Activated T-helper 1 cell treated with anti-CD3 and anti-CD28 coated beads, Interleukin-12 subunit alpha, Interleukin-12 subunit beta, Interleukin-2, Interleukin-4 antibody, amounts not matched to agents 30 ng/mL and 10 ng/mL and 1 ng/mL, durations not matched to agents 14 hours and 24 hours and 36 hours (primary cell): ENCODE data around the gene MUTYH. TPM values are rescaled to one million over a fixed set of nuclear protein-coding genes. Genes with fewer than 3 reads are reported as not detected.

Experiments used
- total RNA-seq: library from RNA; stranded (reverse); gene quantifications from 2 replicates; pipeline ENCODE4 v1.2.3, GENCODE V29; 2022

The MUTYH gene
- total RNA-seq, 1 donor from 2014 or later = 53.4 TPM

Other genes with a start within 250 kb of the MUTYH start
- 0.10 and 0.15 TPM in 2 replicates for gene ZSWIM5, start 133.8 kb downstream of the MUTYH start, total RNA-seq
- gene HPDL, start 13.5 kb downstream of the MUTYH start, total RNA-seq = 31.0 and 34.8 TPM in 2 replicates
- 39.1 and 41.4 TPM in 2 replicates for gene TOE1, start 270 bp downstream of the MUTYH start, total RNA-seq
- gene TESK2, start 150.7 kb upstream of the MUTYH start, total RNA-seq = 1.4 and 1.6 TPM in 2 replicates
- 3.5 and 4.5 TPM in 2 replicates for gene CCDC163, start 159.6 kb upstream of the MUTYH start, total RNA-seq
- 10.4 and 10.6 TPM in 2 replicates for gene MMACHC, start 159.9 kb upstream of the MUTYH start, total RNA-seq
- gene PRDX1, start 181.4 kb upstream of the MUTYH start, total RNA-seq = 635 and 655 TPM in 2 replicates
- 192 and 194 TPM in 2 replicates for gene AKR1A1, start 210.4 kb upstream of the MUTYH start, total RNA-seq
- gene NASP, start 243.6 kb upstream of the MUTYH start, total RNA-seq = 250 and 251 TPM in 2 replicates